ACC112 (cell line): ENCODE measurements around the gene CA10.

Source experiments
- H2AFZ ChIP-seq: fragments of 200-600 bp; sonication (generic); one replicate; pipeline ENCODE4 v1.6.0; 2017; ENCODE audit warnings: antibody characterized with exemption, low read length; ENCODE audit not compliant: unreplicated experiment
- H3K27ac ChIP-seq: fragments of 200-600 bp; sonication (generic); 2 replicates; pipeline ENCODE4 v1.5.1; 2014; ENCODE audit warnings: low read depth, mild to moderate bottlenecking, antibody characterized with exemption, low read length, moderate library complexity
- H3K27me3 ChIP-seq: fragments of 200-600 bp; sonication (generic); 2 replicates; pipeline ENCODE4 v1.6.1; 2014; ENCODE audit warnings: mild to moderate bottlenecking, antibody characterized with exemption, low read length, moderate library complexity, mixed read lengths; ENCODE audit not compliant: insufficient read depth
- H3K36me3 ChIP-seq: fragments of 200-600 bp; sonication (generic); 2 replicates; pipeline ENCODE4 v1.6.1; 2016; ENCODE audit warnings: mild to moderate bottlenecking, antibody characterized with exemption, low read length, moderate library complexity, mixed read lengths; ENCODE audit not compliant: insufficient read depth
- H3K4me1 ChIP-seq: fragments of 200-600 bp; sonication (generic); one replicate; pipeline ENCODE4 v1.6.1; 2016; ENCODE audit warnings: low read length, mixed read lengths; ENCODE audit not compliant: insufficient read depth, unreplicated experiment, control insufficient read depth
- H3K4me3 ChIP-seq: fragments of 200-600 bp; sonication (generic); 2 replicates; pipeline ENCODE4 v1.5.1; 2014; ENCODE audit warnings: mild to moderate bottlenecking, low read depth, low read length
- H3K79me2 ChIP-seq: fragments of 200-600 bp; sonication (generic); one replicate; pipeline ENCODE4 v1.6.0; 2016; ENCODE audit warnings: low read length; ENCODE audit not compliant: control insufficient read depth, unreplicated experiment, insufficient read depth

CA10 gene

DNA sequence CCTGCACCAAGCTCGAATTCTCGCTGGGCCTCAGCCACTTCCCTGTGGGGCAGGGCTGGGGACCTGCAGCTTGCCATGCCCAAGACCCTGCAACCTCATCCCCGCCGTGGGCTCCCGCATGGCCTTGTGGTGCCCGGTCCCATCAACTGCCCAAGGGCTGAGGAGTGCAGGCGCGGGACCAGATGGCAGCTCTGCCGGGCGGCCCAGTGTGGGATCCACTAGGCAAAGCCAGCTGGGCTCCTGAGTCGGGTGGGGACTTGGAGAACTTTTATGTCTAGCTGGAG is 489.6 kb downstream of the CA10 start:
- Histone ChIP-seq H3K36me3 (no peaks in the 10 kb centered on the region), H3K27ac (no peak overlapping the region), H3K79me2 (no peaks in the 10 kb centered on the region)

DNA sequence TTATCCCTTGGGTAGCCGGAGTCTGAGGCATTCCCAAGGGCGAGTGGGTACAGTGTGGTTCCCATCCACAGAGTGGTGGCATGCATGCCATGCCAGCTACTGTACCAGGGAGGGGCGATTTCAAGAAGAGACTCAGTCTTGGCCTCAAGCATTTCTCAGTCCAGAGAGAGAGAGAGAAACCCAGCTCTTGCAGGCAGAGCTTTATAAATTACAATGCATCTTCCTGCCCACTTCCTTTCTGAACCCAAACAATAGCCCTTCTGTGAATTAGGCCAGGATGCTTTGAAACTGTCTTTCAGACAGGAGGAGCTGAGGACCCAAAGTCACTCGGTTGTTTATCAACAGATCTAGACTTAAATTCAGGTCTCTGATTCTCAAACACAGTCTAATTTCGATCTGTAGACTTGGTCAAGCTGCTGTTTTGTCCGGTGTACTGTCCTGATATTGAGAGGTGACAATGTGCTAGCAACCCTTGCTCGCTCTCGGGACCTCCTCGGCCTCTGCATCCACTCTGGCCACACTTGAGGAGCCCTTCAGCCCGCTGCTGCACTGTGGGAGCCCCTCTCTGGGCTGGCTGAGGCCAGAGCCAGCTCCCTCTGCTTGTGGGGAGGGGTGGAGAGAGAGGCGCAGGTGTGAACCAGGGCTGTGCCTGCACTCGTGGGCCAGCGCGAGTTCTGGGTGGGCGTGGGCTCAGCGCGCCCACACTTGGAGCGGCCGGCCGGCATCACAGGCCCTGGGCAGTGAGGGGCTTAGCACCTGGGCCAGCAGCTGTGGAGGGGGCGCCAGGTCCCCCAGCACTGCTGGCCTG is 490.2 kb downstream of the CA10 start:
- H3K27ac ChIP-seq = no peak overlapping the region
- H3K79me2 ChIP-seq = no peaks in the 10 kb centered on the region
- no peaks in the 10 kb centered on the region for H3K36me3 ChIP-seq
- H2AFZ ChIP-seq = no peak overlapping the region
- no peaks in the 10 kb centered on the region for H3K27me3 ChIP-seq
- H3K4me1 ChIP-seq = no peaks in the 10 kb centered on the region
- H3K4me3 ChIP-seq = no peak overlapping the region

More for the DNA sequence above, 489.6 kb downstream of the CA10 start:
- no peak overlapping the region for H2AFZ ChIP-seq
- no peaks in the 10 kb centered on the region for H3K27me3 ChIP-seq
- H3K4me1 ChIP-seq = no peaks in the 10 kb centered on the region
- H3K4me3 ChIP-seq = no peak overlapping the region

DNA sequence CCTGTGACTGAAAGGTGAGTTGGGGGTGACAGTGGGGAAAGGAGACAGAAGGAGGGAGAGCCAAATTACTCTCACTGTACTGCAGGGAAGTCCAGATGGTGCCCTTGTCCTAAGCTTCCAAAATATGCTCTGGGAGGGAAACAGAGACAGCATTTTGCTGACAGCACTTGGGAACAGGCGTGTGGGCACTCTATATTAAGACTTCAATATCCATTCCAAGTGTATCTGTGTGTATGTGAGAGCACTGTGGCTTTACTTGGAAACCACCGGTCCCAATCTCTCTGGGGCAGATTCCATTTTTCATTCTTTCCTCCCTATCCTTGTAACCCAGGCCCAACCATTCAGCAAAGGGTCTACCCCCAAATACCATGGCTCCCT is 490.8 kb downstream of the CA10 start:
- Histone ChIP-seq H2AFZ (no peak overlapping the region), H3K36me3 (no peaks in the 10 kb centered on the region), H3K79me2 (no peaks in the 10 kb centered on the region), H3K4me3 (no peak overlapping the region), H3K4me1 (no peaks in the 10 kb centered on the region), H3K27me3 (no peaks in the 10 kb centered on the region), H3K27ac (no peak overlapping the region)

DNA sequence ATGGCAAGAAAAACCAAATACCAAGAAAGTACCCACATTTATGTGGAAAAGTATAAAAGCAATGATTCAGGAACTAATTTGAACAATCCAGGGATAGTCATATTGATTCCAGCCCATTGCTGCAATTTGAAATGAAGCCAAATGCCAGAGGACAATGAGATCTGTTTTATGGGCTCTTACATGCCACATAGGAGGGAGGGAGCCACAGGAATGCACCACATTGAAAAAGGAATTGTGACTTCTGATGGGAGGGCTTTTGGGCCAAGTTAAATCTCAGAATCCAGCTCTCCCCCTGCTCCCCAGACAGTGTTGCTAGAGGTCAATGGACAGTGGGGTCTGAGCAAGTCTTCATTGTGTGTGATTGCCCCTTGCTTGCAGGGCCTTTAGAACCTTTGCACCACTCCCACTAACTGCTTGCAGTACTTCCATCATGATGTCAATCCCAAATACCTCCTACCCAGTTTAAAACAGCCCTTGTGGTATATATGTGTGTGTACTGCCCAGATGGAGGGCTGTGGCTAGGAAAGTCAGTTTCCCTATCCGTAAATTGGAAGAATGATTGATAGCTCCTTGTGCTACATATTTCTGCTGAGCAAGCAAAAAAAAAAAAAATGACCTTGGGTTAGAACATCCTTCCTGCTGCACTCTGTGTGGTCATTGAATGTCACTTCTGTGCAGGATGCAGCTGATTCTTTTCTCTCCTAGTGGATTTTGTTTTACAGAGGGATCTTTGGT is 491.4 kb downstream of the CA10 start:
- no peaks in the 10 kb centered on the region for H3K36me3 ChIP-seq
- no peaks in the 10 kb centered on the region for H3K79me2 ChIP-seq
- no peaks in the 10 kb centered on the region for H3K27me3 ChIP-seq
- H3K4me1 ChIP-seq = no peaks in the 10 kb centered on the region
- H3K4me3 ChIP-seq = no peak overlapping the region
- no peak overlapping the region for H2AFZ ChIP-seq
- no peak overlapping the region for H3K27ac ChIP-seq

- no peak overlapping the region for H2AFZ ChIP-seq
- H3K27me3 ChIP-seq = no peaks in the 10 kb centered on the region
- H3K27ac ChIP-seq = no peak overlapping the region
- H3K36me3 ChIP-seq = no peaks in the 10 kb centered on the region
- no peak overlapping the region for H3K4me3 ChIP-seq
- no peaks in the 10 kb centered on the region for H3K4me1 ChIP-seq
- no peaks in the 10 kb centered on the region for H3K79me2 ChIP-seq
Observed at GRCh38 chr17:51662204-51663056, 496.1 kb downstream of the CA10 start.

- no peak overlapping the region for H3K27ac ChIP-seq
- H3K4me3 ChIP-seq = no peak overlapping the region
- H3K79me2 ChIP-seq = no peaks in the 10 kb centered on the region
- no peak overlapping the region for H2AFZ ChIP-seq
- H3K36me3 ChIP-seq = no peaks in the 10 kb centered on the region
- H3K27me3 ChIP-seq = no peaks in the 10 kb centered on the region
- H3K4me1 ChIP-seq = no peaks in the 10 kb centered on the region
Observed at GRCh38 chr17:51661403-51661802, 497.1 kb downstream of the CA10 start.

DNA sequence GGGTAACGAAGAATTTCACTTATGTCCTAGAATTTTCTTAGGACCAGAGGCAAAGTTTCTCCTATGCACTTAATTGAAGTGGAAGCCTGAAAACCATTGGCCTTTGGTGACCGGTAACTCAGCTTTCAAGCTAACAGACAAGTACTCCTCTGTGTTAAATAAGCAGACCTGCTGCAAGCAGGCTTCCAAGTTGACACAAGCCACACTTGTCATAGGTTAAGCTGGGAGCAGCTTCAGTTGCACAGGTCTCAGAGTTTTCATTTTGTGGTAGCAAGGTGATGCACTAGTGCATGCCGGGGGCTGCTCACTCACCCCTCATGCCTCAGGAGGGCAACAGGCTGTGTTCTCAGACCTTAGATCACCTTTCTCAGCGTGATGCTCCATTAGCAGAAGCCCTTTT is 498.2 kb downstream of the CA10 start:
- H3K4me1 ChIP-seq = no peaks in the 10 kb centered on the region
- no peaks in the 10 kb centered on the region for H3K36me3 ChIP-seq
- no peak overlapping the region for H3K4me3 ChIP-seq
- no peak overlapping the region for H3K27ac ChIP-seq
- H2AFZ ChIP-seq = no peak overlapping the region
- no peaks in the 10 kb centered on the region for H3K27me3 ChIP-seq
- H3K79me2 ChIP-seq = no peaks in the 10 kb centered on the region

- Histone ChIP-seq H3K36me3 (no peaks in the 10 kb centered on the region), H3K27ac (no peak overlapping the region), H3K27me3 (no peaks in the 10 kb centered on the region)
Observed at GRCh38 chr17:51657224-51657623, 501.3 kb downstream of the CA10 start.

GRCh38 chr17:51653878-51654277 is 504.6 kb downstream of the CA10 start:
- H3K27me3 ChIP-seq = no peaks in the 10 kb centered on the region
- no peak overlapping the region for H3K4me3 ChIP-seq
- H3K4me1 ChIP-seq = no peaks in the 10 kb centered on the region
- no peak overlapping the region for H3K27ac ChIP-seq
- H3K79me2 ChIP-seq = no peaks in the 10 kb centered on the region
- no peaks in the 10 kb centered on the region for H3K36me3 ChIP-seq
- H2AFZ ChIP-seq = no peak overlapping the region

More at GRCh38 chr17:51657224-51657623, 501.3 kb downstream of the CA10 start:
- Histone ChIP-seq H3K79me2 (no peaks in the 10 kb centered on the region), H3K4me1 (no peaks in the 10 kb centered on the region), H3K4me3 (no peak overlapping the region), H2AFZ (no peak overlapping the region)

- no peaks in the 10 kb centered on the region for H3K4me1 ChIP-seq
- H3K4me3 ChIP-seq = no peak overlapping the region
- H2AFZ ChIP-seq = no peak overlapping the region
- no peak overlapping the region for H3K27ac ChIP-seq
- no peaks in the 10 kb centered on the region for H3K36me3 ChIP-seq
- no peaks in the 10 kb centered on the region for H3K79me2 ChIP-seq
- no peaks in the 10 kb centered on the region for H3K27me3 ChIP-seq
Observed at GRCh38 chr17:51652529-51652928, 506.0 kb downstream of the CA10 start.
